Hepatocyte (in vitro differentiated cells): ENCODE measurements around the gene RCOR3. TPM values are rescaled to one million over a fixed set of nuclear protein-coding genes. Genes with fewer than 3 reads are reported as not detected.

Experiments
- DNase-seq: peaks from one replicate; pipeline ENCODE4 v3.0.0-alpha.2; 2016; ENCODE audit warnings: low spot score
- H2AFZ ChIP-seq: fragments of 200-600 bp; sonication (generic); 2 replicates; pipeline ENCODE4 v1.6.0; 2016; ENCODE audit warnings: antibody characterized with exemption, mild to moderate bottlenecking
- H3K27ac ChIP-seq: fragments of 200-600 bp; sonication (generic); 2 replicates; pipeline ENCODE4 v1.5.1; 2016; ENCODE audit warnings: mild to moderate bottlenecking
- H3K27me3 ChIP-seq: fragments of 200-600 bp; sonication (generic); 2 replicates; pipeline ENCODE4 v1.6.1; 2016
- H3K36me3 ChIP-seq: fragments of 200-600 bp; sonication (generic); replicated peaks from 2 replicates; pipeline ENCODE4 v1.5.1; 2016; ENCODE audit warnings: low read depth; ENCODE audit not compliant: insufficient read depth
- H3K4me1 ChIP-seq: fragments of 200-600 bp; sonication (generic); 2 replicates; pipeline ENCODE4 v1.5.1; 2016; ENCODE audit warnings: mild to moderate bottlenecking, moderate library complexity; ENCODE audit not compliant: insufficient read depth
- H3K4me2 ChIP-seq: fragments of 200-600 bp; sonication (generic); 2 replicates; pipeline ENCODE4 v1.6.0; 2016
- H3K4me3 ChIP-seq: fragments of 200-600 bp; sonication (generic); 2 replicates; pipeline ENCODE4 v1.5.1; 2016; ENCODE audit warnings: mild to moderate bottlenecking
- H3K79me2 ChIP-seq: fragments of 200-600 bp; sonication (generic); 2 replicates; pipeline ENCODE4 v1.6.0; 2017; ENCODE audit warnings: mild to moderate bottlenecking
- H3K9me2 ChIP-seq: fragments of 200-600 bp; sonication (generic); replicated peaks from 2 replicates; pipeline ENCODE4 v1.6.0; 2017; ENCODE audit warnings: mild to moderate bottlenecking; ENCODE audit not compliant: insufficient read depth
- H3K9me3 ChIP-seq: fragments of 200-600 bp; sonication (generic); 2 replicates; pipeline ENCODE4 v1.5.1; 2016; ENCODE audit warnings: low read depth, mild to moderate bottlenecking
- H4K20me1 ChIP-seq: fragments of 200-600 bp; sonication (generic); 2 replicates; pipeline ENCODE4 v1.6.0; 2016; ENCODE audit warnings: mild to moderate bottlenecking; ENCODE audit not compliant: insufficient read depth, poor library complexity, severe bottlenecking
- EZH2 ChIP-seq: fragments of 200-600 bp; sonication (generic); IDR thresholded peaks from 2 replicates; pipeline ENCODE4 v1.6.1; 2016; ENCODE audit warnings: antibody characterized with exemption, mild to moderate bottlenecking, borderline replicate concordance
- EZH2phosphoT487 ChIP-seq: fragments of 200-600 bp; sonication (generic); IDR thresholded peaks from one replicate; pipeline ENCODE4 v1.6.1; 2018; ENCODE audit warnings: antibody characterized with exemption, mild to moderate bottlenecking, low read depth, moderate library complexity; ENCODE audit not compliant: unreplicated experiment, severe bottlenecking
- WGBS: methylation state at CpG from one replicate; pipeline ENCODE4 v1.1.6; 2016; ENCODE audit warnings: low lambda C conversion rate; ENCODE audit errors: missing lambda C conversion rate; 5-methylcytosine and 5-hydroxymethylcytosine counted together
- polyA plus RNA-seq: library from polyadenylated mRNA; unstranded; fragments of >200 nt; fragmentation: Nextera tagmentation; extraction: Ambion mirVana; gene quantifications from 2 replicates; pipeline ENCODE4 v1.2.1, GENCODE V29; 2016
- total RNA-seq: library from RNA; depleted of rRNA; stranded (reverse); fragments of >200 nt; gene quantifications from 2 replicates; pipeline ENCODE4 v1.2.3, GENCODE V29; 2014
- TF ChIP-seq, protein P1 (sequence below): fragments of 200-600 bp; sonication (generic); IDR thresholded peaks from 2 replicates; pipeline ENCODE4 v1.5.1; 2016; ENCODE audit warnings: antibody characterized with exemption, mild to moderate bottlenecking; ENCODE audit not compliant: poor library complexity

RCOR3 gene
- total and polyA plus RNA-seq, 2 experiments from 2014 or later = 25.0 to 39.6 TPM

DNA sequence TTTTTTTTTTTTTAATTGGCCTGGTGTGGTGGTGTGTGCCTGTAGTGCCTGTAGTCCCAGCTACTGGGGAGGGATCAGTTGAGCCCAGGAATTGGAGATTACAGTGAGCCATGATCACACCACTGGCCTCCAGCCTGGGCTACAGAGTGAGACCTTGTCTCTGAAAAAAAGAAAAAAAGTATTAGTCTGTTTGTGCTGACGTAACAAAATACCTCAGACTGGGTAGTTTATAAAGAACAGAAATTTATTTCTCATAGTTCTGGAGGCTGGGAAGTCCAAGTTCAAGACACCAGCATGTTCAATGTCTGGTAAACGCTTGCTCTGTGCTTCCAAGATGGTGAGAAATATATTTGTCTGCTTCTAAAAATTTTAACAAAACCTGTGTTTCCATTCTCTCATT lies 93.3 kb downstream of the RCOR3 start:
- Histone ChIP-seq H3K4me2 (no peak overlapping the region), H3K9me3 (no peaks in the 10 kb centered on the region), H3K36me3 (no peaks in the 10 kb centered on the region), H3K79me2 (no peaks in the 10 kb centered on the region), H3K9me2 (no peaks in the 10 kb centered on the region), H4K20me1 (no peaks in the 10 kb centered on the region), H3K4me1 (no peaks in the 10 kb centered on the region), H3K4me3 (no peak overlapping the region), H3K27ac (no peak overlapping the region), H3K27me3 (no peaks in the 10 kb centered on the region), H2AFZ (no peak overlapping the region)
- 93% methylated on average over 2 of the region's 2 CpGs for WGBS
- no peak for TF ChIP-seq EZH2phosphoT487
- no peak for TF ChIP-seq EZH2
- TF ChIP-seq, protein P1, sequence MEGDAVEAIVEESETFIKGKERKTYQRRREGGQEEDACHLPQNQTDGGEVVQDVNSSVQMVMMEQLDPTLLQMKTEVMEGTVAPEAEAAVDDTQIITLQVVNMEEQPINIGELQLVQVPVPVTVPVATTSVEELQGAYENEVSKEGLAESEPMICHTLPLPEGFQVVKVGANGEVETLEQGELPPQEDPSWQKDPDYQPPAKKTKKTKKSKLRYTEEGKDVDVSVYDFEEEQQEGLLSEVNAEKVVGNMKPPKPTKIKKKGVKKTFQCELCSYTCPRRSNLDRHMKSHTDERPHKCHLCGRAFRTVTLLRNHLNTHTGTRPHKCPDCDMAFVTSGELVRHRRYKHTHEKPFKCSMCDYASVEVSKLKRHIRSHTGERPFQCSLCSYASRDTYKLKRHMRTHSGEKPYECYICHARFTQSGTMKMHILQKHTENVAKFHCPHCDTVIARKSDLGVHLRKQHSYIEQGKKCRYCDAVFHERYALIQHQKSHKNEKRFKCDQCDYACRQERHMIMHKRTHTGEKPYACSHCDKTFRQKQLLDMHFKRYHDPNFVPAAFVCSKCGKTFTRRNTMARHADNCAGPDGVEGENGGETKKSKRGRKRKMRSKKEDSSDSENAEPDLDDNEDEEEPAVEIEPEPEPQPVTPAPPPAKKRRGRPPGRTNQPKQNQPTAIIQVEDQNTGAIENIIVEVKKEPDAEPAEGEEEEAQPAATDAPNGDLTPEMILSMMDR = no peak
- no peak for DNase-seq

DNA sequence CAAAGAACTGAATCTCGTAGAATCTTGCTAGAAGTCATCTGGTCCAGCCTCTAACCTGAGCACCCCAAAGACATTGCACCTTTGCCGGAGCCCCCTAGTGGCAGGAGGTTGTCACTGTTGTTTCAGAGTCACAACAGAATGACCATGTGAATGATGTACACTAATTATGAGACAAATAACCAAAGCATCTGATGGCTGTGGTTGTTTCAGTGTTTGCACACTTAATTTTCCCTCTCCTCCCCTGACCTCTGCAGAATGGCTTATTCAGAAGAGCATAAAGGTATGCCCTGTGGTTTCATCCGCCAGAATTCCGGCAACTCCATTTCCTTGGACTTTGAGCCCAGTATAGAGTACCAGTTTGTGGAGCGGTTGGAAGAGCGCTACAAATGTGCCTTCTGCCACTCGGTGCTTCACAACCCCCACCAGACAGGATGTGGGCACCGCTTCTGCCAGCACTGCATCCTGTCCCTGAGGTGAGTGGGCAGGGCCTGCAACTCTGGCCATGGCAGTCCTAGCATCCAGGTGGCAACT lies 93.9 kb downstream of the RCOR3 start:
- H4K20me1 ChIP-seq = no peaks in the 10 kb centered on the region
- H3K9me2 ChIP-seq = no peaks in the 10 kb centered on the region
- no peak overlapping the region for H3K4me3 ChIP-seq
- no peaks in the 10 kb centered on the region for H3K4me1 ChIP-seq
- DNase-seq = no peak
- no peak overlapping the region for H3K4me2 ChIP-seq
- H3K79me2 ChIP-seq = no peaks in the 10 kb centered on the region
- H3K9me3 ChIP-seq = no peaks in the 10 kb centered on the region
- H3K27ac ChIP-seq = no peak overlapping the region
- TF ChIP-seq, protein P1 = peak; percentile 35
- TF ChIP-seq EZH2 = no peak
- WGBS = 92% methylated on average over 8 of the region's 8 CpGs
- H2AFZ ChIP-seq = no peak overlapping the region
- no peaks in the 10 kb centered on the region for H3K36me3 ChIP-seq
- no peaks in the 10 kb centered on the region for H3K27me3 ChIP-seq

DNA sequence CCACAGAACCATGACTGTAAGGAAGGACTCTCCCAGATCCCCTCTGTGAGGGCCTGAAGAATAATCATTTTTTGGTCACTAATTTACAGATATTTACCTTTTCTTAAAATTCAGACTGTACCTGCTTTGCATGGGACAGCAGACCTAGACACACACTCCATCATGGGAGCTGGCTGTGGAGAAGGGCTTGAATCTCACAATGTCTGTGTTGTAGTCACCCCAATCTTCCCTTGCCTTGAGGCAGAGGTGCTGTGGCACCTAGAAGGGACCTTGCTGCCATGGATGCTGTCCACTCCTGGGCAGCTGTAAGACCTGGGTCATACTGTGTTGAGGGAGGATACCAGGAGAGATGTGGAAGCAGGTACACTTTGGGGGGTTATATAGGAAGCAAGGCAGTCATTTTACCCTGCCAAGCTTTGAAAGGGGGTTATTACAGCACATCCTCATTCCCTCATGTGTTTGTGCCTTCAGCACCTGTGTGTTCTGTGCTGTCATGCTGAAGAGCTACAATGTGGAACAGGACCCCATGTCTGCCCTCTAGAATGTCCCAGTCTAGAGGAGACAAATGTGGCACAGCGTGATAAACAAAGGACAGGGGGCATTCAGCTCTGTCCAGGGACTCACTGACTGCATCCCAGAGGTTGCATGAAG lies 94.5 kb downstream of the RCOR3 start:
- H3K4me1 ChIP-seq = no peaks in the 10 kb centered on the region
- H3K27ac ChIP-seq = no peak overlapping the region
- no peak for DNase-seq
- H3K9me2 ChIP-seq = no peaks in the 10 kb centered on the region
- H2AFZ ChIP-seq = no peak overlapping the region
- H3K79me2 ChIP-seq = no peaks in the 10 kb centered on the region
- no peak overlapping the region for H3K4me3 ChIP-seq
- H3K36me3 ChIP-seq = no peaks in the 10 kb centered on the region
- H3K27me3 ChIP-seq = no peaks in the 10 kb centered on the region
- WGBS = 46% methylated on average over 1 of the region's 1 CpG
- no peak overlapping the region for H3K4me2 ChIP-seq
- H3K9me3 ChIP-seq = no peaks in the 10 kb centered on the region
- no peaks in the 10 kb centered on the region for H4K20me1 ChIP-seq
- TF ChIP-seq EZH2 (no peak), EZH2phosphoT487 (no peak)
- TF ChIP-seq, protein P1 = no peak

DNA sequence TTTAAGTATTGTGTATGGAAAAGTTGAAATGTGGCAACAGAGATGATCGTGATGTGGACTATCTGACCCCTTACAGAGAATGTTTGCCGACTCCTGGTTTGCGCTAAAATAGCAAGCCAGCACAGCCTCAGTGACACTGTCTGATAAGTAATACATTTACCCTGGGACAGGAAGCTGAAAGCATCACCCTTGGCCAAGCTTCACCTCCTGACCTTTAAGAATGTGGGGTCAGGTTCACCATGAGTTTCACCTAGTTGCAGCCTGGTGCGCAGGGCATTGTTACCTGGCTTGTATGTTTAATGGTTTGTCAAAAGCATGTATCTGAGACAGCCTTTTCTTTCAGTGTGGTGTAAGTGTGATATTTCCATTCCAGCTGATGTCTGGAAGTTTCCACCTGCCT lies 96.7 kb downstream of the RCOR3 start:
- Histone ChIP-seq H4K20me1 (no peaks in the 10 kb centered on the region), H3K27ac (no peak overlapping the region), H3K9me3 (no peaks in the 10 kb centered on the region), H3K4me1 (no peaks in the 10 kb centered on the region), H3K79me2 (no peaks in the 10 kb centered on the region), H3K9me2 (no peaks in the 10 kb centered on the region), H3K4me3 (no peak overlapping the region), H3K36me3 (no peaks in the 10 kb centered on the region), H3K4me2 (no peak overlapping the region), H3K27me3 (no peaks in the 10 kb centered on the region), H2AFZ (no peak overlapping the region)
- TF ChIP-seq EZH2 (no peak), EZH2phosphoT487 (no peak)
- TF ChIP-seq, protein P1 = no peak
- 87% methylated on average over 4 of the region's 4 CpGs for WGBS
- DNase-seq = no peak
